K562 (cell line): ENCODE measurements around the gene TENM4. TPM values are rescaled to one million over a fixed set of nuclear protein-coding genes. Genes with fewer than 3 reads are reported as not detected.

Experiments used
- ATAC-seq: fragments of 200-7000 bp; cut with Tn5 transposase; 3 replicates; pipeline ENCODE4 v1.9.1; 2020; ENCODE audit warnings: moderate library complexity
- BruUV-seq: library from RNA; stranded (reverse); fragments of 400-500 nt; replicated peaks from 2 replicates; lab custom pipeline; 2021; lab: Mats Ljungman, UMichigan
- CTCF ChIA-PET: fragments of 300-600 bp; formaldehyde crosslinking; extraction: SDS; loops from one replicate; lab custom pipeline; 2021; ENCODE audit warnings: low intra/inter-chr PET ratio; lab: Yijun Ruan, JAX
- POLR2A ChIA-PET: fragments of 300-600, 350-650 bp; sonication (Branson Sonifier 250); formaldehyde crosslinking; extraction: SDS; loops from one replicate; lab custom pipeline; 2021; ENCODE audit warnings: antibody characterized with exemption, inconsistent platforms; lab: Yijun Ruan, JAX
- DNase-seq, 4 experiments: peaks; one replicate each; pipeline versions ENCODE4 v3.0.0 to v3.0.0-alpha.2; 2011 to 2018; ENCODE audit warnings: low spot score in 3 of 4, mixed read lengths in 3 of 4; ENCODE audit errors: extremely low read depth in 1 of 4
- FAIRE-seq: peaks from 2 replicates; lab custom pipeline; 2011; peaks lifted over from hg19 to GRCh38; lab: Jason Lieb, UNC
- H2AFZ ChIP-seq: 2 replicates; pipeline ENCODE4 v1.6.0; 2011; ENCODE audit warnings: low read depth, low read length, control low read depth, inconsistent platforms
- H3K27ac ChIP-seq: fragments of 200-600 bp; 3 replicates; pipeline ENCODE4 v1.8.0; 2011; ENCODE audit warnings: low read depth, mild to moderate bottlenecking, control low read depth, inconsistent platforms, low read length, moderate library complexity, mixed read lengths; ENCODE audit errors: extremely low read depth
- H3K27me3 ChIP-seq, 2 experiments: fragments of 300-600 bp in 1 of 2; 2 replicates in 1 of 2; 3 replicates in 1 of 2; pipeline versions ENCODE4 v1.6.0 to v1.8.0; 2011; ENCODE audit warnings: inconsistent platforms in 2 of 2, low read length in 2 of 2, mild to moderate bottlenecking in 1 of 2, mixed read lengths in 1 of 2, moderate library complexity in 1 of 2; ENCODE audit not compliant: control insufficient read depth in 2 of 2, insufficient read depth in 2 of 2
- H3K36me3 ChIP-seq: fragments of 300-600 bp; 3 replicates; pipeline ENCODE4 v1.8.0; 2011; ENCODE audit warnings: mild to moderate bottlenecking, low read length, inconsistent platforms; ENCODE audit not compliant: control insufficient read depth, insufficient read depth
- H3K4me1 ChIP-seq, 2 experiments: fragments of 200-600 bp in 1 of 2; replicated peaks in 1 of 2; 2 replicates in 1 of 2; 3 replicates in 1 of 2; pipeline versions ENCODE4 v1.5.1 to v1.8.0; 2011; ENCODE audit warnings: inconsistent platforms in 2 of 2, low read length in 2 of 2, mild to moderate bottlenecking in 1 of 2, mixed read lengths in 1 of 2, moderate library complexity in 1 of 2; ENCODE audit not compliant: control insufficient read depth in 2 of 2, insufficient read depth in 2 of 2
- H3K4me2 ChIP-seq: 2 replicates; pipeline ENCODE4 v1.6.1; 2011; ENCODE audit warnings: low read length, control low read depth, inconsistent platforms, mixed read lengths; ENCODE audit not compliant: insufficient read depth
- H3K4me3 ChIP-seq: fragments of 200-600 bp; sonication (generic), shearing (Covaris generic); 2 replicates; pipeline ENCODE4 v1.5.1; 2016; ENCODE audit warnings: control low read depth, inconsistent platforms
- H3K79me2 ChIP-seq: fragments of 200-600 bp; 3 replicates; pipeline ENCODE4 v1.8.0; 2011; ENCODE audit warnings: low read length, inconsistent platforms; ENCODE audit not compliant: control insufficient read depth, insufficient read depth
- H3K9ac ChIP-seq, 2 experiments: 2 replicates each; pipeline versions ENCODE4 v1.6.0 to v1.6.1; 2011; ENCODE audit warnings: low read depth in 2 of 2, low read length in 2 of 2, control low read depth in 1 of 2, inconsistent platforms in 1 of 2, mild to moderate bottlenecking in 1 of 2, mixed read lengths in 1 of 2; ENCODE audit not compliant: insufficient read depth in 1 of 2
- H3K9me1 ChIP-seq: one replicate; pipeline ENCODE4 v1.6.0; 2011; ENCODE audit warnings: inconsistent platforms, mild to moderate bottlenecking, low read length, moderate library complexity; ENCODE audit not compliant: control insufficient read depth, insufficient read depth
- H3K9me3 ChIP-seq: replicated peaks from 2 replicates; pipeline ENCODE4 v1.5.1; 2011; ENCODE audit warnings: low read depth, low read length, inconsistent platforms; ENCODE audit not compliant: control insufficient read depth, insufficient read depth
- H4K20me1 ChIP-seq: replicated peaks from 2 replicates; pipeline ENCODE4 v1.6.1; 2011; ENCODE audit warnings: low read length, inconsistent platforms, mixed read lengths; ENCODE audit not compliant: control insufficient read depth, insufficient read depth
- DPF2 ChIP-seq: fragments of 450-650 bp; IDR thresholded peaks from 2 replicates; pipeline ENCODE4 v1.6.1; 2016
- GABPA ChIP-seq: fragments of 200-800 bp; sonication (Bioruptor generic); conservative IDR thresholded peaks from 2 replicates; pipeline ENCODE4 v1.6.1; 2016; ENCODE audit warnings: low read depth, missing genetic modification characterization, missing compliant biosample characterization
- GATAD2A ChIP-seq: fragments of 450-650 bp; IDR thresholded peaks from 2 replicates; pipeline ENCODE4 v1.6.1; 2017
- HDGF ChIP-seq: fragments of 450-650 bp; IDR thresholded peaks from 2 replicates; pipeline ENCODE4 v1.6.1; 2016
- HLTF ChIP-seq: fragments of 450-650 bp; IDR thresholded peaks from 2 replicates; pipeline ENCODE4 v1.6.1; 2016
- KLF13 ChIP-seq: fragments of 450-650 bp; IDR thresholded peaks from 2 replicates; pipeline ENCODE4 v1.6.1; 2016; ENCODE audit warnings: missing genetic modification characterization, low read depth, mild to moderate bottlenecking, missing compliant biosample characterization, moderate library complexity, borderline replicate concordance
- MIER1 ChIP-seq: fragments of 450-650 bp; IDR thresholded peaks from 2 replicates; pipeline ENCODE4 v1.6.1; 2016; ENCODE audit warnings: antibody characterized with exemption, mild to moderate bottlenecking, low read depth
- NCOA2 ChIP-seq, 2 experiments: fragments of 450-650 bp; IDR thresholded peaks; 2 replicates each; pipeline ENCODE4 v1.6.1; 2018; ENCODE audit warnings: mild to moderate bottlenecking in 2 of 2, moderate library complexity in 1 of 2; ENCODE audit not compliant: partially characterized antibody in 2 of 2
- PHF20 ChIP-seq: fragments of 450-650 bp; IDR thresholded peaks from 2 replicates; pipeline ENCODE4 v1.6.1; 2018; ENCODE audit not compliant: partially characterized antibody
- RAD51 ChIP-seq: fragments of 450-650 bp; IDR thresholded peaks from 2 replicates; pipeline ENCODE4 v1.7.1; 2016; ENCODE audit warnings: low read depth, mild to moderate bottlenecking, borderline replicate concordance
- THRB ChIP-seq: fragments of 450-650 bp; formaldehyde crosslinking; conservative IDR thresholded peaks from 2 replicates; pipeline ENCODE4 v1.4.0; 2022; ENCODE audit warnings: mild to moderate bottlenecking, missing genetic modification characterization
- ZEB2 ChIP-seq: fragments of 450-650 bp; IDR thresholded peaks from 2 replicates; pipeline ENCODE4 v1.6.1; 2016
- ZNF384 ChIP-seq: IDR thresholded peaks from 2 replicates; pipeline ENCODE4 v1.6.1; 2012; ENCODE audit warnings: low read depth, low read length, improper control_type of control experiment
- ZNF589 ChIP-seq: fragments of 200-800 bp; sonication (Bioruptor generic); IDR thresholded peaks from 2 replicates; pipeline ENCODE4 v1.6.1; 2016; ENCODE audit warnings: low read depth, missing genetic modification characterization, missing compliant biosample characterization
- ZNF780A ChIP-seq: fragments of 250-450 bp; sonication (Bioruptor Pico); IDR thresholded peaks from 2 replicates; pipeline ENCODE4 v1.5.0; 2021; ENCODE audit warnings: mild to moderate bottlenecking
- WGBS: fragments of 100-300 bp; shearing (Covaris generic); methylation state at CpG from one replicate; pipeline ENCODE4 v1.1.6; 2016; ENCODE audit warnings: low coverage, mixed read lengths; ENCODE audit not compliant: insufficient coverage; ENCODE audit errors: missing lambda C conversion rate; 5-methylcytosine and 5-hydroxymethylcytosine counted together
- in situ Hi-C: fragments of 300-500 bp; cut with MboI; formaldehyde crosslinking; loops from 4 replicates; pipeline ENCODE4 v1.15.0; 2018; ENCODE audit warnings: inconsistent platforms, mixed read lengths
- intact Hi-C: fragments of 100-400 bp; cut with micrococcal nuclease; formaldehyde crosslinking; loops from 2 replicates; pipeline ENCODE4 v1.14.2; 2022
- polyA plus RNA-seq, 8 experiments: library from polyadenylated mRNA; depleted of rRNA in 4 of 8; stranded (reverse) in 5 of 8; unstranded in 3 of 8; fragments of >200 nt; fragmentation: Nextera tagmentation in 2 of 8; fragmentation: Illumina TruSeq in 1 of 8; extraction: Ambion mirVana in 2 of 8; extraction: Trizol in 1 of 8; gene quantifications; 2 replicates each; pipeline versions ENCODE4 v1.2.1 to v1.2.3, GENCODE V29; 2011 to 2014; ENCODE audit warnings: inconsistent platforms in 1 of 8, missing spikeins in 1 of 8
- total RNA-seq, 7 experiments: library from RNA; depleted of rRNA in 6 of 7; stranded (reverse); fragments of >200 nt in 6 of 7; fragmentation: Illumina TruSeq in 2 of 7; extraction: Trizol in 2 of 7; gene quantifications; 2 replicates each; pipeline versions ENCODE4 v1.2.1 to v1.2.3, GENCODE V29; 2011 to 2021; ENCODE audit warnings: low replicate concordance in 1 of 7
- TF ChIP-seq, protein P1 (sequence below): fragments of 450-650 bp; IDR thresholded peaks from 2 replicates; pipeline ENCODE4 v1.6.1; 2016; ENCODE audit warnings: missing biosample characterization, missing genetic modification characterization

The TENM4 gene
- total and polyA plus RNA-seq, 9 of the 15 experiments (the other 6 are each of a cell fraction or from before 2014, with no cell fraction given), result 0.16 TPM; not detected in 8

DNA sequence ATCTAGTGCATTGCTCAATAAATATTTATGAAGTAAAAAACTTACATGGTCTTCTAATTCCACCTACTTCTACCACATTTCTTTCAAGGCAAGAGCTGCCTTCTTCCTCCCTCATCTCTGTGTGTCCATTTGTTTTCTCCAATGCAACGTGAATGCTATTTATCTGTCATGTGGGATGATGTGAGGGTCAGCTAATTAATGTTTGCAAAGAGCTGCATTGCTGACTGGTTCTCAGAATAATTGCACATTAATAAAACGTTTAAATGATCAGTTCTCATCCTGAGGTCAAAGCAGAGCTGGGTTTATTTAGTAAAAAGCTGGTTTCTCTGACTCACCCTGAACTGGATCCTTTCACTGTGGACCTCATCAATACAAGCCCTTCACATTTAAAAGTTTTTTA is 8.7 kb downstream of the TENM4 start:
- no peak for FAIRE-seq
- H3K27me3 ChIP-seq, result peaks cover 0 to 8% of the 10 kb centered on the region in 2 experiments; a peak in 2 of 5 replicates
- TF ChIP-seq HDGF (no peak), ZNF384 (no peak), GATAD2A (no peak), ZNF780A (no peak), NCOA2 (IDR thresholded peaks at IDR 0.05; ENCODE audit: partially characterized antibody in 2 of 2) (no peak), HLTF (no peak), GABPA (no peak), RAD51 (no peak), KLF13 (tag) (no peak), PHF20 (no peak), MIER1 (no peak), ZNF589 (no peak), DPF2 (no peak), THRB (no peak), ZEB2 (no peak)
- TF ChIP-seq, protein P1, sequence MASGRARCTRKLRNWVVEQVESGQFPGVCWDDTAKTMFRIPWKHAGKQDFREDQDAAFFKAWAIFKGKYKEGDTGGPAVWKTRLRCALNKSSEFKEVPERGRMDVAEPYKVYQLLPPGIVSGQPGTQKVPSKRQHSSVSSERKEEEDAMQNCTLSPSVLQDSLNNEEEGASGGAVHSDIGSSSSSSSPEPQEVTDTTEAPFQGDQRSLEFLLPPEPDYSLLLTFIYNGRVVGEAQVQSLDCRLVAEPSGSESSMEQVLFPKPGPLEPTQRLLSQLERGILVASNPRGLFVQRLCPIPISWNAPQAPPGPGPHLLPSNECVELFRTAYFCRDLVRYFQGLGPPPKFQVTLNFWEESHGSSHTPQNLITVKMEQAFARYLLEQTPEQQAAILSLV, result no peak
- TF ChIP-seq, all 486 proteins: peak for 0
- ChIA-PET CTCF (no interaction called here), POLR2A (no interaction called here)
- 0% methylated on average over 2 of the region's 2 CpGs for WGBS
- Histone ChIP-seq H3K4me2 (no peak overlapping the region), H3K9ac (no peak overlapping the region), H3K4me3 (no peak overlapping the region), H3K36me3 (no peaks in the 10 kb centered on the region), H3K79me2 (no peaks in the 10 kb centered on the region), H3K9me3 (no peaks in the 10 kb centered on the region), H2AFZ (no peak overlapping the region), H3K27ac (no peak overlapping the region), H3K9me1 (no peaks in the 10 kb centered on the region), H4K20me1 (no peaks in the 10 kb centered on the region), H3K4me1 (no peaks in the 10 kb centered on the region)
- in situ Hi-C loops, result no loop called here
- no peak for DNase-seq
- BruUV-seq, result no TSS peak
- intact Hi-C loops, result no loop called here
- no peak for ATAC-seq
